ENCODE results near the gene LAMA3. TPM values are rescaled to one million over a fixed set of nuclear protein-coding genes. Genes with fewer than 3 reads are reported as not detected.

The LAMA3 gene
- total RNA-seq, 6 experiments from 2014 or later, result 1.3 to 5.0 (median 3.0) TPM

- ATAC-seq (no peak), DNase-seq (no peak)
- intact Hi-C loops (cut with DNase I), result no loop called here
- Histone ChIP-seq H3K4me3 (no peak overlapping the region), H3K27ac (peak overlapping the region in 2 of 3 donors; percentile 16 to 38), H3K4me1 (peaks cover 0 to 34% (median 14%) of the 10 kb centered on the region in 4 donors), H3K27me3 (no peaks in the 10 kb centered on the region), H3K36me3 (no peaks in the 10 kb centered on the region), H3K9me3 (no peaks in the 10 kb centered on the region)
- no peak for TF ChIP-seq CTCF (IDR thresholded peaks at IDR 0.05)
- no peak for TF ChIP-seq POLR2A (IDR thresholded peaks at IDR 0.05)
- 92% methylated on average over 2 of the region's 5 CpGs for WGBS (ENCODE audit: insufficient coverage, low coverage, low lambda C conversion rate, missing lambda C conversion rate)
These were observed 167.9 kb downstream of the LAMA3 start for GRCh38 chr18:23857164-23857552.

- ATAC-seq (peak; percentile 78 to 88 (median 84)), DNase-seq (peak; percentile 89 to 97 (median 93))
- H3K27ac ChIP-seq, result peak overlapping the region; percentile 37 to 72 (median 44)
- H3K9me3 ChIP-seq, result no peaks in the 10 kb centered on the region
- peaks cover 0 to 34% (median 13%) of the 10 kb centered on the region in 4 donors for H3K4me1 ChIP-seq
- H3K4me3 ChIP-seq, result no peak overlapping the region
- no peak for TF ChIP-seq CTCF (IDR thresholded peaks at IDR 0.05)
- no peak for TF ChIP-seq POLR2A (IDR thresholded peaks at IDR 0.05)
- intact Hi-C loops (cut with DNase I), result no loop called here
- no peaks in the 10 kb centered on the region for H3K36me3 ChIP-seq
- 35% methylated on average over 9 of the region's 9 CpGs for whole genome bisulfite sequencing (ENCODE audit: insufficient coverage, low coverage, low lambda C conversion rate, missing lambda C conversion rate)
- no peaks in the 10 kb centered on the region for H3K27me3 ChIP-seq
These were observed 168.5 kb downstream of the LAMA3 start for GRCh38 chr18:23857756-23858155.

GRCh38 chr18:23859466-23860336 is 170.4 kb downstream of the LAMA3 start:
- TF ChIP-seq CTCF (IDR thresholded peaks at IDR 0.05) (no peak), POLR2A (IDR thresholded peaks at IDR 0.05) (no peak)
- no peaks in the 10 kb centered on the region for H3K27me3 ChIP-seq
- DNase-seq (peak; percentile 41 to 66 (median 63)), ATAC-seq (peak; percentile 72 to 86 (median 79))
- no peaks in the 10 kb centered on the region for H3K36me3 ChIP-seq
- peaks cover 0 to 34% (median 13%) of the 10 kb centered on the region in 4 donors for H3K4me1 ChIP-seq
- WGBS (ENCODE audit: insufficient coverage, low coverage, low lambda C conversion rate, missing lambda C conversion rate), result 28% methylated on average over 3 of the region's 3 CpGs
- no peak overlapping the region for H3K4me3 ChIP-seq
- peak overlapping the region; percentile 30 to 72 (median 51) for H3K27ac ChIP-seq
- intact Hi-C loops (cut with DNase I), result no loop called here
- no peaks in the 10 kb centered on the region for H3K9me3 ChIP-seq

- TF ChIP-seq POLR2A (IDR thresholded peaks at IDR 0.05), result no peak
- no peak for TF ChIP-seq CTCF (IDR thresholded peaks at IDR 0.05)
- Histone ChIP-seq H3K4me3 (no peak overlapping the region), H3K27ac (no peak overlapping the region), H3K4me1 (peaks cover 0 to 34% (median 13%) of the 10 kb centered on the region in 4 donors), H3K9me3 (no peaks in the 10 kb centered on the region), H3K36me3 (no peaks in the 10 kb centered on the region), H3K27me3 (no peaks in the 10 kb centered on the region)
- 94% methylated on average over 5 of the region's 6 CpGs for WGBS (ENCODE audit: insufficient coverage, low coverage, low lambda C conversion rate, missing lambda C conversion rate)
- DNase-seq, result no peak
- ATAC-seq, result no peak
- intact Hi-C loops (cut with DNase I), result no loop called here
These were observed 172.1 kb downstream of the LAMA3 start for GRCh38 chr18:23861326-23861725.

All from right lobe of liver (tissue), 6 donors.